Thyroid gland (tissue), 4 donors: ENCODE data around the gene SETD1A. TPM values are rescaled to one million over a fixed set of nuclear protein-coding genes. Genes with fewer than 3 reads are reported as not detected.
"Not testable (repeated sequence)": the region's sequence is repeated elsewhere in the genome, so short reads cannot be mapped to it uniquely, and the experiment has no call there.

Experiments used
- DNase-seq, 2 donors: peaks; one replicate each; pipeline ENCODE4 v3.0.0-alpha.2; 2019
- H3K27ac ChIP-seq, 3 donors: fragments of 200-600 bp; sonication (generic); 1 replicate in 2 of 3; 2 replicates in 1 of 3; pipeline ENCODE4 v1.5.1; 2016 to 2019; ENCODE audit warnings: mild to moderate bottlenecking in 1 of 3, moderate library complexity in 1 of 3
- H3K27me3 ChIP-seq: fragments of 200-600 bp; sonication (generic); one replicate; pipeline ENCODE4 v1.5.1; 2019
- H3K36me3 ChIP-seq, 2 donors: fragments of 200-600 bp; sonication (generic); one replicate each; pipeline ENCODE4 v1.5.1; 2016 to 2019
- H3K4me1 ChIP-seq, 2 donors: fragments of 200-600 bp; sonication (generic); one replicate each; pipeline ENCODE4 v1.5.1; 2017 to 2019
- H3K4me3 ChIP-seq, 3 donors: fragments of 200-600 bp; sonication (generic); replicated peaks in 1 of 3; 1 replicate in 2 of 3; 2 replicates in 1 of 3; pipeline ENCODE4 v1.5.1; 2016; ENCODE audit warnings: mild to moderate bottlenecking in 1 of 3
- H3K9me3 ChIP-seq: fragments of 200-600 bp; sonication (generic); one replicate; pipeline ENCODE4 v1.5.1; 2017
- POLR2A ChIP-seq, 2 donors: fragments of 450-650 bp; IDR thresholded peaks; one replicate each; pipeline ENCODE4 v1.6.1; 2017; ENCODE audit warnings: antibody characterized with exemption in 2 of 2, mild to moderate bottlenecking in 2 of 2, moderate library complexity in 1 of 2
- WGBS, 2 donors: methylation state at CpG; one replicate each; pipeline ENCODE4 v1.1.5; 2017; 5-methylcytosine and 5-hydroxymethylcytosine counted together
- intact Hi-C: fragments of 100-400 bp; cut with DNase I; formaldehyde crosslinking; loops from one replicate; pipeline ENCODE4 v1.15.1; 2023
- total RNA-seq, 4 donors: library from RNA; depleted of rRNA; stranded (reverse); fragments of >200 nt; gene quantifications; one replicate each; pipeline ENCODE4 v1.2.3, GENCODE V29; 2016
- TF ChIP-seq, protein P1 (sequence below), 6 experiments: fragments of 200-600 bp in 3 of 6; fragments of 450-650 bp in 3 of 6; sonication (generic) in 3 of 6; IDR thresholded peaks; one replicate each; pipeline ENCODE4 v1.5.1; 2016 to 2019; ENCODE audit warnings: antibody characterized with exemption in 6 of 6, mild to moderate bottlenecking in 2 of 6, inconsistent platforms in 1 of 6, moderate library complexity in 1 of 6

Gene SETD1A
- total RNA-seq, 4 donors from 2014 or later, result 7.7 to 11.4 (median 9.2) TPM

DNA sequence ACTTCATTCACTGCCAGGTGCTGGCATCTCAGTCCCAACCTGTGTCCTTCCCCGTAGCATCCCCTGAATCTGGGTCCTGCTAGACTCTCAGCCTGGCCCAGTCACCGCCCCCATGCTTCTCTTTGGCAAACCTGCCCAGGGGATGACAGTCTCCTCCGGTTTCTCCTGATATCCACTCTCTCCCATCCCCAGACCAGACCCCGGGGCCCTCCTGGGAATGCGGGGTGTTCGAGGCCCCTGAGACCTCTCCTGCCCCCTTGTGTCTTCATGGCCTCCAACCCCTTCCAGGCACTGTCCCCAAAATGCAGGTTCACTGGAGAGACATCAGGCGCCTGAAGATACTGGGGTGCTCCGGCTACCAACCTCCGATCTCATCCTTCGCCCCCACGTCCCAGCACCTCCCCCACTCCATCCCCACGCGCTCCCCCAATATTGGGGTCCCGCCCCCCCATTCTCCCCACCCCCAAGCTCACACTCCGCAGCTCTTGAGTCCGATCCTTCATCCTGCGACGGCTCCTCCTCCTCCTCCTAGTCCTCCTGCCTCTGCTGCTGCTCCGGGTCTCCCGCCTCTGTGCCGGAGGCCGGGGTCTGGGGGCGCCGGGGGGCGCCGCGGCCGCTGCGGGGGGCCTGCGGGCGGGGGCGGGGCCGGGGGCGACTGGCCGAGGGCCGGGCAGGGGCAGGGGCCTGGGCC lies 52.5 kb downstream of the SETD1A start:
- H3K27ac ChIP-seq, result no peak overlapping the region
- no peak overlapping the region for H3K4me3 ChIP-seq
- DNase-seq, result no peak
- 16 to 18% methylated on average over 19 to 22 of the region's 36 CpGs for WGBS, 2 donors
- H3K36me3 ChIP-seq, result no peaks in the 10 kb centered on the region
- no peak for TF ChIP-seq POLR2A (IDR thresholded peaks at IDR 0.05)
- TF ChIP-seq, protein P1, sequence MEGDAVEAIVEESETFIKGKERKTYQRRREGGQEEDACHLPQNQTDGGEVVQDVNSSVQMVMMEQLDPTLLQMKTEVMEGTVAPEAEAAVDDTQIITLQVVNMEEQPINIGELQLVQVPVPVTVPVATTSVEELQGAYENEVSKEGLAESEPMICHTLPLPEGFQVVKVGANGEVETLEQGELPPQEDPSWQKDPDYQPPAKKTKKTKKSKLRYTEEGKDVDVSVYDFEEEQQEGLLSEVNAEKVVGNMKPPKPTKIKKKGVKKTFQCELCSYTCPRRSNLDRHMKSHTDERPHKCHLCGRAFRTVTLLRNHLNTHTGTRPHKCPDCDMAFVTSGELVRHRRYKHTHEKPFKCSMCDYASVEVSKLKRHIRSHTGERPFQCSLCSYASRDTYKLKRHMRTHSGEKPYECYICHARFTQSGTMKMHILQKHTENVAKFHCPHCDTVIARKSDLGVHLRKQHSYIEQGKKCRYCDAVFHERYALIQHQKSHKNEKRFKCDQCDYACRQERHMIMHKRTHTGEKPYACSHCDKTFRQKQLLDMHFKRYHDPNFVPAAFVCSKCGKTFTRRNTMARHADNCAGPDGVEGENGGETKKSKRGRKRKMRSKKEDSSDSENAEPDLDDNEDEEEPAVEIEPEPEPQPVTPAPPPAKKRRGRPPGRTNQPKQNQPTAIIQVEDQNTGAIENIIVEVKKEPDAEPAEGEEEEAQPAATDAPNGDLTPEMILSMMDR (IDR thresholded peaks at IDR 0.05), result no peak
- intact Hi-C loops, result no loop called here
- peaks cover 6% of the 10 kb centered on the region for H3K27me3 ChIP-seq
- H3K4me1 ChIP-seq, result no peaks in the 10 kb centered on the region
- no peaks in the 10 kb centered on the region for H3K9me3 ChIP-seq

DNA sequence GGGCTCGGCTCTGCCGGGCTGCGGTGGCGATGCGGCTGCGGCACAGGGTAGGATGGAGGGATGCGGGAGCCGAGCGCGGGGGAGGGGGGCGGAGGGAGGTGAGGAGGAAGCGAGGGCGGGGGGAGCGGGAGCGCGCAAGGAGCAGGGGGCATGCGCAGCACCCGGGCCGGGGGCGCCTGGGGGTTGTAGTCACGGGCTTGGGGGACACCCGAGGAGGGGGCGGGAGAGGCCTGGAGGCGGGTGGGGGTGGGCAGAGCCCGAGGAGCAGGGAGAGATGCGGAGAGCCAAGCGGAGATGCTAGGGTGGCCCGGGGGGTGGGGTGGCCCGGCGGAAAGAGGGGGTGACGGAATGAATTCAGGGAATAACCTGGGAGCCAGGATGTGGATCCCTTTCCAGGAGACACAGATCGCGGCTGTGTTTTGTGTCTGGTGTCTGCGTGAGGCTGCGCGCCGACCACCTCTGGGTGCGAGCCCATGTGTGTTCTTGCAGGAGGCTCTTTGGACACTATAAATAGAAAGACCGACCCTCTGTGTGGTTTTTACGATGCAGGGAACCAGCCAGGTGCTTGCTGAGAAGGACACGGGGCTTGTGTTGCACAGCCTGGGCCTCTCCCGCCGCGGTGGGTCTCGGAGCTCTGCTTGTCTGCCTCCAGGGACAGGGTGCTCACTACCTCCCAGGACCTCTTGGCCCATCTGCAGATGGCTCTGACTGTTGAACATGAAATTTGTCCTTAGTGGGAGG lies 53.2 kb downstream of the SETD1A start, which contains the start of gene STX1B:
Gene STX1B (minus strand): TSS at position 54 of the 741 bp plus-strand sequence. CDS start 242 bp downstream, outside the sequence.
- no peak for DNase-seq
- no peak for TF ChIP-seq POLR2A (IDR thresholded peaks at IDR 0.05)
- TF ChIP-seq, protein P1 (IDR thresholded peaks at IDR 0.05), result no peak
- no peaks in the 10 kb centered on the region for H3K4me1 ChIP-seq
- H3K27me3 ChIP-seq, result peaks cover 6% of the 10 kb centered on the region
- 17 to 20% methylated on average over 23 to 29 of the region's 45 CpGs for WGBS, 2 donors
- no peak within 1 kb of the TSS for H3K4me3 ChIP-seq
- H3K36me3 ChIP-seq, result no peaks in the 10 kb centered on the region
- H3K27ac ChIP-seq, result no peak within 1 kb of the TSS
- intact Hi-C loops, result no loop called here
- H3K9me3 ChIP-seq, result no peaks in the 10 kb centered on the region

DNA sequence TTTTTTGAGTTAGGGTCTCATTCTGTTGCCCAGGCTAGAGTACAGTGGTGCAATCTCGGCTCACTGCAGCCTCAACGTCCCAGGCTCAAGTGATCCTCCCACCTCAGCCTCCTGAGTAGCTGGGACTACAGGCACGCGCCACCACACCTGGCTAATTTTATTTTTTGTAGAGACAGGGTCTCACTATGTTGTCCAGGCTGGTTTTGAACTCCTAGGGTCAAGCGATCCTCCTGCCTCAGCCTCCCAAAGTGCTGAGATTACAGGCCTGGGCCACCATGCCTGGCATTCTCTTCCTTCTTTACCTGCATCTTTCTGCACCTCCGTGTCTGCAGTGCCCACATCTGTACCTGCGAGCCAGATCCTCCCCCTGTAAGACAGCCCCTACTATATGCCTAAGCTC lies 54.3 kb downstream of the SETD1A start:
- H3K36me3 ChIP-seq, H3K4me3 ChIP-seq, H3K27ac ChIP-seq, H3K9me3 ChIP-seq, intact Hi-C loops, H3K27me3 ChIP-seq, H3K4me1 ChIP-seq, DNase-seq: not testable (repeated sequence)
- WGBS, 2 donors, result 80 to 82% methylated on average over 7 of the region's 7 CpGs

DNA sequence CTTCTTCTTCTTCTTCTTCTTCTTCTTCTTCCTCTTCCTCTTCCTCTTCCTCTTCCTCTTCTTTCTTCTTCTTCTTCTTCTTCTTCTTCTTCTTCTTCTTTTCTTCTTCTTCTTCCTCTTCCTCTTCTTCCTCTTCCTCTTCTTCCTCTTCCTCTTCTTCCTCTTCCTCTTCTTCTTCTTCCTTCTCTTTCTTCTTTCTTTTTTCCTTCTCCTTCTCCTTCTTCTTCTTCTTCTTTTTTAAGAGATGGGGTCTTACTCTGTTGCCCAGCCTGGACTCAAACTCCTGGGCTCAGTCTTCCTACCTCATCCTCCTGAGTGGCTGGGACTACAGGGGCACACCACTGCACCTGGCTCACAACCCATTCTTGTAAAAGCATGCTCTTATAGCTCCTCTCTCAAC lies 55.7 kb downstream of the SETD1A start:
- H3K27ac ChIP-seq, H3K27me3 ChIP-seq, H3K9me3 ChIP-seq, intact Hi-C loops, H3K4me1 ChIP-seq, H3K36me3 ChIP-seq, H3K4me3 ChIP-seq, DNase-seq: not testable (repeated sequence)

DNA sequence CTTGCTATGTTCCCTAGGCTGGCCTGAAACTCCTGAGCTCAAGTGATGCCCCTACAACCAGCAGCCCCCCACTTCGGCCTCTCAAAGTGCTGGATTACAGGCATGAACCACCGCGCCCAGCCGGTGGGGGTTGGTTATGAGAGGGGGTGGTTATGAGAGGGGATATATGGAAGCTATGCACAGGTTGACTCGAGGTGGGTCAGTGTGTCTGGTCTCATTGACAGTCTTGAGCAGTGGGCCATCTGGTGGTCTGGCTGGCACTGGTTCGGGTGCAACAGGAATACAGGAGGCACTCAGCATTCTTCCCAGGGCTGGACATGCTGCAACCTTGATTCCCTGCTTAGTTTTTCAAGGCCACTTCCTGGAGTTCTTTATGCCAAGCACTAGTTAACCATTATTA lies 58.5 kb downstream of the SETD1A start:
- H3K9me3 ChIP-seq, result no peaks in the 10 kb centered on the region
- H3K4me3 ChIP-seq, result no peak overlapping the region
- TF ChIP-seq POLR2A (IDR thresholded peaks at IDR 0.05), result no peak
- TF ChIP-seq, protein P1 (IDR thresholded peaks at IDR 0.05), result no peak
- 67 to 69% methylated on average over 6 of the region's 6 CpGs for WGBS, 2 donors
- no peak for DNase-seq
- H3K27me3 ChIP-seq, result peaks cover 6% of the 10 kb centered on the region
- no peak overlapping the region for H3K27ac ChIP-seq
- H3K36me3 ChIP-seq, result no peaks in the 10 kb centered on the region
- intact Hi-C loops, result no loop called here
- no peaks in the 10 kb centered on the region for H3K4me1 ChIP-seq

DNA sequence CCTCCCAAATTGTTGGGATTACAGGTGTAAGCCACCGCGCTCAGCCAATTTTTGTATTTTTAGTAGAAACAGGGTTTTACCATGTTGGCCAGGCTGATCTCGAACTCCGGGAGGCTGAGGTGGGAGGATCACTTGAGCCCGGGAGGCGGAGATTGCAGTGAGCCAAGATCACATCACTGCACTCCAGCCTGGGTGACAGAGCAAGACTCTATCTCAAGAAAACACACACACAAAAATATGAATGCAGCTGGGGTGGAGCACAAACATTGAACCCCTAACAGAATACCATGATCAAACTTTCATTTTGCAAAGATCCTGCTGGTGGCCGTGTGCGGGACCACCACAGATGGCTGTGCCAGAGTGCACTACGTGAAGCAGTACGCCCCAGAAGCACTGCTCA lies 60.2 kb downstream of the SETD1A start:
- H3K9me3 ChIP-seq, result not testable (repeated sequence)

More for the DNA sequence above, 60.2 kb downstream of the SETD1A start:
- H3K27me3 ChIP-seq, H3K27ac ChIP-seq, H3K36me3 ChIP-seq, H3K4me3 ChIP-seq, DNase-seq, H3K4me1 ChIP-seq, intact Hi-C loops: not testable (repeated sequence)
- WGBS, 2 donors, result 88 to 94% methylated on average over 10 of the region's 10 CpGs
